K562 (cell line): ENCODE data around the gene PTK6. TPM values are rescaled to one million over a fixed set of nuclear protein-coding genes. Genes with fewer than 3 reads are reported as not detected.

Experiments used
- ARHGAP35 ChIP-seq: fragments of 450-650 bp; IDR thresholded peaks from 2 replicates; pipeline ENCODE4 v1.6.1; 2018; ENCODE audit not compliant: partially characterized antibody
- ATF3 ChIP-seq, 2 experiments: fragments of 450-650 bp in 1 of 2; sonication (generic) in 1 of 2; formaldehyde crosslinking in 1 of 2; IDR thresholded peaks in 1 of 2; conservative IDR thresholded peaks in 1 of 2; 2 replicates each; pipeline versions ENCODE4 v1.6.1 to v1.8.1; 2016 to 2023; ENCODE audit warnings: mild to moderate bottlenecking in 2 of 2, moderate library complexity in 2 of 2, inconsistent platforms in 1 of 2, missing genetic modification reagents in 1 of 2
- CUX1 ChIP-seq: fragments of 200-800 bp; sonication (Bioruptor generic); IDR thresholded peaks from 2 replicates; pipeline ENCODE4 v1.6.1; 2016; ENCODE audit warnings: missing genetic modification characterization, missing compliant biosample characterization
- GMEB1 ChIP-seq: fragments of 250-450 bp; sonication (Bioruptor Pico); IDR thresholded peaks from 2 replicates; pipeline ENCODE4 v1.4.0; 2020; ENCODE audit warnings: mild to moderate bottlenecking
- POLR2G ChIP-seq: fragments of 200-400 bp; formaldehyde crosslinking; IDR thresholded peaks from 2 replicates; pipeline ENCODE4 v1.6.1; 2017; ENCODE audit warnings: low read depth, mild to moderate bottlenecking, antibody characterized with exemption, low read length, moderate library complexity
- PYGO2 ChIP-seq: fragments of 450-650 bp; IDR thresholded peaks from 2 replicates; pipeline ENCODE4 v1.6.1; 2016; ENCODE audit warnings: mild to moderate bottlenecking, missing genetic modification characterization, moderate library complexity, missing compliant biosample characterization
- ZZZ3 ChIP-seq: fragments of 450-650 bp; IDR thresholded peaks from 2 replicates; pipeline ENCODE4 v1.6.1; 2016; ENCODE audit warnings: antibody characterized with exemption, mild to moderate bottlenecking, moderate library complexity
- polyA plus RNA-seq, 8 experiments: library from polyadenylated mRNA; depleted of rRNA in 4 of 8; stranded (reverse) in 5 of 8; unstranded in 3 of 8; fragments of >200 nt; fragmentation: Nextera tagmentation in 2 of 8; fragmentation: Illumina TruSeq in 1 of 8; extraction: Ambion mirVana in 2 of 8; extraction: Trizol in 1 of 8; gene quantifications; 2 replicates each; pipeline versions ENCODE4 v1.2.1 to v1.2.3, GENCODE V29; 2011 to 2014; ENCODE audit warnings: inconsistent platforms in 1 of 8, missing spikeins in 1 of 8
- total RNA-seq, 7 experiments: library from RNA; depleted of rRNA in 6 of 7; stranded (reverse); fragments of >200 nt in 6 of 7; fragmentation: Illumina TruSeq in 2 of 7; extraction: Trizol in 2 of 7; gene quantifications; 2 replicates each; pipeline versions ENCODE4 v1.2.1 to v1.2.3, GENCODE V29; 2011 to 2021; ENCODE audit warnings: low replicate concordance in 1 of 7
- TF ChIP-seq, protein P1 (sequence below): fragments of 450-650 bp; IDR thresholded peaks from 2 replicates; pipeline ENCODE4 v1.6.1; 2014; ENCODE audit warnings: low read depth, mild to moderate bottlenecking, moderate library complexity, borderline replicate concordance
- TF ChIP-seq, protein P2 (sequence below): fragments of 250-450 bp; sonication (Bioruptor Pico); IDR thresholded peaks from 2 replicates; pipeline ENCODE4 v1.8.0; 2021; ENCODE audit warnings: borderline replicate concordance, mild to moderate bottlenecking, moderate library complexity; ENCODE audit not compliant: poor library complexity, severe bottlenecking
- TF ChIP-seq, protein P3 (sequence below): fragments of 450-650 bp; formaldehyde crosslinking; IDR thresholded peaks from 2 replicates; pipeline ENCODE4 v1.4.0; 2020; ENCODE audit warnings: mild to moderate bottlenecking

Gene PTK6
- total and polyA plus RNA-seq, 9 of the 15 experiments (the other 6 are each of a cell fraction or from before 2014, with no cell fraction given): 0.07 TPM; not detected in 8

DNA sequence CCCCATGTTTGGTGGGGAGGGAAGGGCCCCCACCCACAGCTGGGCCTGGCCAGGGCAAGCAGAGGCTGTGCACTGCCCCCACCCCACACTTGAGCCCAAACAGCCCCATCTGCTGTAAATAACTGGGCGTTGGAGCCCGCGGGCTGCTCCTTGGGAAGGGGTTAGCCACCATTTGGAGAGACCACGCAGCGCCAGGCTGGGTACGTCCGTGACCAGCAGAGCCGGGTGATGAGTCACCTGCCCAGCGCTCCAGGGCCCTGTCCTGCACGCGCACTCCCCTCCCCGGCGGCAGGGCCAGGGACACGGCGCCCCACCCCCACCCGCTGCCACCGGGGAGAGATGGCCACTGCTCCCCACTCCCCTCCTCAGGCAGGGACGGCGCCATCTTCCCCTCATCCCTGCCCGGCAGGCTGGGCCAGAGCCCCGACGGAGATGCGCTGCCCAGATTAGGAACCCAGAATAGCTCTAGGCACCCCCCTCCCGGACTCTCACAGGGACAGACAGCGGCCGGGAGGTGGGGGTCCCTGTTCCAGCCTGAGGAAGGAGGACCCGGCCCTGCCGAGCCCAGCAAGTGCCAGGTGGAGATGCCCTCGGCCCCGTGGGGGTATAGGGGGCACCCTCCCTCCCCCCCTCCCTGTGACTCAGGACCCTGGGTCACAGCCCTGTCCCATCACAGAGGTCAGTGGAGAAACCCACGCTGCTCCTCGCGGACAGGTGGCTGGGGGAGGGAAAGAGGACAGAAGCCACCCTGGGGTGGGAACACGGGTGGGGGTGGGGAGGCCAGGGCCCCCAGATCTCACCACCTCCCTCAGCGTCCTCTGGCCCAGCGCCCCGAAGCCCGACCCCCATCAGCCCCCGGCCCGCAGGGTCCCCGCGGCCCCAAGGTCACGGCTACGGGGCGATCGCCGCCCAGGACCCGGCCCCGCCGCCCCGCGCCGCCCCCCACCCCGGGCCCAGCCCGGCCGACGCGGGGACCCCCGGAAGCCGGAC, 38.9 kb downstream of the PTK6 start (continued):
- TF ChIP-seq, protein P1, sequence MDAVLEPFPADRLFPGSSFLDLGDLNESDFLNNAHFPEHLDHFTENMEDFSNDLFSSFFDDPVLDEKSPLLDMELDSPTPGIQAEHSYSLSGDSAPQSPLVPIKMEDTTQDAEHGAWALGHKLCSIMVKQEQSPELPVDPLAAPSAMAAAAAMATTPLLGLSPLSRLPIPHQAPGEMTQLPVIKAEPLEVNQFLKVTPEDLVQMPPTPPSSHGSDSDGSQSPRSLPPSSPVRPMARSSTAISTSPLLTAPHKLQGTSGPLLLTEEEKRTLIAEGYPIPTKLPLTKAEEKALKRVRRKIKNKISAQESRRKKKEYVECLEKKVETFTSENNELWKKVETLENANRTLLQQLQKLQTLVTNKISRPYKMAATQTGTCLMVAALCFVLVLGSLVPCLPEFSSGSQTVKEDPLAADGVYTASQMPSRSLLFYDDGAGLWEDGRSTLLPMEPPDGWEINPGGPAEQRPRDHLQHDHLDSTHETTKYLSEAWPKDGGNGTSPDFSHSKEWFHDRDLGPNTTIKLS: no peak
- TF ChIP-seq GMEB1 (CRISPR knock-in tag): no peak
- peak; percentile 83 for TF ChIP-seq ATF3 (IDR thresholded peaks at IDR 0.05)
- TF ChIP-seq ATF3 (CRISPR knock-in tag; conservative IDR thresholded peaks at IDR 0.05): no peak
- no peak for TF ChIP-seq ZZZ3
- no peak; the same call in 1 of the 2 replicates for TF ChIP-seq POLR2G
- TF ChIP-seq CUX1: no peak
- TF ChIP-seq, protein P2, sequence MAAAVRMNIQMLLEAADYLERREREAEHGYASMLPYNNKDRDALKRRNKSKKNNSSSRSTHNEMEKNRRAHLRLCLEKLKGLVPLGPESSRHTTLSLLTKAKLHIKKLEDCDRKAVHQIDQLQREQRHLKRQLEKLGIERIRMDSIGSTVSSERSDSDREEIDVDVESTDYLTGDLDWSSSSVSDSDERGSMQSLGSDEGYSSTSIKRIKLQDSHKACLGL: no peak
- no peak for TF ChIP-seq ARHGAP35
- TF ChIP-seq, protein P3, sequence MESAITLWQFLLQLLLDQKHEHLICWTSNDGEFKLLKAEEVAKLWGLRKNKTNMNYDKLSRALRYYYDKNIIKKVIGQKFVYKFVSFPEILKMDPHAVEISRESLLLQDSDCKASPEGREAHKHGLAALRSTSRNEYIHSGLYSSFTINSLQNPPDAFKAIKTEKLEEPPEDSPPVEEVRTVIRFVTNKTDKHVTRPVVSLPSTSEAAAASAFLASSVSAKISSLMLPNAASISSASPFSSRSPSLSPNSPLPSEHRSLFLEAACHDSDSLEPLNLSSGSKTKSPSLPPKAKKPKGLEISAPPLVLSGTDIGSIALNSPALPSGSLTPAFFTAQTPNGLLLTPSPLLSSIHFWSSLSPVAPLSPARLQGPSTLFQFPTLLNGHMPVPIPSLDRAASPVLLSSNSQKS (CRISPR knock-in tag): no peak
- TF ChIP-seq PYGO2 (tag): no peak
